Fibroblast of skin of left biceps (primary cell): Measurements from ENCODE around the gene CLPSL2.
A peak's percentile ranks its signal among the peaks of the same experiment; 100 is the strongest.
"Not testable (repeated sequence)": the region's sequence is repeated elsewhere in the genome, so short reads cannot be mapped to it uniquely, and the experiment has no call there.

Experiments used
- DNase-seq, 2 experiments: peaks; one replicate each; pipeline ENCODE4 v3.0.0-alpha.2; 2013; ENCODE audit warnings: low read depth in 2 of 2

CLPSL2 gene, protein sequence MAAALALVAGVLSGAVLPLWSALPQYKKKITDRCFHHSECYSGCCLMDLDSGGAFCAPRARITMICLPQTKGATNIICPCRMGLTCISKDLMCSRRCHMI

DNA sequence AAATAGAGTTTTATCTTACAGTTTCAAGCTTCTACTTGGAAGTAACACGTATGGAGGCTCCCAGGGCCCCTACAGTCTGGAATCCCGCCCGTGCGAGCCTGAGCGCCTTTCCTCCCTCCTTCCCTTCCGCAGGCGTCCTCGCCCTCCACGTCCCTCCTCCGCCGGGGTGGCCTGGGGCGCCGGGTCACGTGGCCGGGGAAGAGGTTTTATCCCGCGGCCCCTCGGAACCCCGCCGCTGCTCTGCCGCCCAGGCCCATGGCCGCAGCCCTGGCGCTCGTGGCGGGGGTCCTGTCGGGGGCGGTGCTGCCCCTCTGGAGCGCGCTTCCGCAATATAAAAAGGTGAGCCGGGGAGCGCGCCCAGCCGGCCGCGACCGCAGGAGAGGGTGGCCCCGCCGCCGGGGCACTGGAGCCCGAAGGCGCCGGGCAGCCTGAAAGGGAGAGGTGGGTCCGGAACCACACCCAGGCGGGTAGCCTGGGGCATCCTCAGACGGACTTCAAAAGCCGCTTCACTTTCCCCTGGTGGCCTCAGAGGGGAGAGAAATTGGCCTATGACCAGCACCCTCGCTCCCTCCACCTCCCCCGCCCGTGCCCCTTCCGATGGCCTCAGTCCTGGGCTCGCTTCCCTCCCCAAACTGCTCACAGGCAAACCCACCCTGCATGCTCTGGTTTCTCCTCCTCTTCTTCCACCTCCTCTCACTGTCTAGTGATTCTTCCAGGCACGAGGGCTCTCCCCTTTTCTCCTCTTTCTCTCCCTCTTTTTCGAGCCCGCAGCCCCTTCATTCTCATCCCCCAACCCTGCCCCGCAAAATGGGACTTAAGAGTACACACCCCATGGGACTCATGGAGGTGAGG is at the start of gene CLPSL2:
CLPSL2 (plus strand) TSS at position 235 of the 852 bp plus-strand sequence; CDS start at position 256, 21 bp downstream.
- DNase-seq = no peak

DNA sequence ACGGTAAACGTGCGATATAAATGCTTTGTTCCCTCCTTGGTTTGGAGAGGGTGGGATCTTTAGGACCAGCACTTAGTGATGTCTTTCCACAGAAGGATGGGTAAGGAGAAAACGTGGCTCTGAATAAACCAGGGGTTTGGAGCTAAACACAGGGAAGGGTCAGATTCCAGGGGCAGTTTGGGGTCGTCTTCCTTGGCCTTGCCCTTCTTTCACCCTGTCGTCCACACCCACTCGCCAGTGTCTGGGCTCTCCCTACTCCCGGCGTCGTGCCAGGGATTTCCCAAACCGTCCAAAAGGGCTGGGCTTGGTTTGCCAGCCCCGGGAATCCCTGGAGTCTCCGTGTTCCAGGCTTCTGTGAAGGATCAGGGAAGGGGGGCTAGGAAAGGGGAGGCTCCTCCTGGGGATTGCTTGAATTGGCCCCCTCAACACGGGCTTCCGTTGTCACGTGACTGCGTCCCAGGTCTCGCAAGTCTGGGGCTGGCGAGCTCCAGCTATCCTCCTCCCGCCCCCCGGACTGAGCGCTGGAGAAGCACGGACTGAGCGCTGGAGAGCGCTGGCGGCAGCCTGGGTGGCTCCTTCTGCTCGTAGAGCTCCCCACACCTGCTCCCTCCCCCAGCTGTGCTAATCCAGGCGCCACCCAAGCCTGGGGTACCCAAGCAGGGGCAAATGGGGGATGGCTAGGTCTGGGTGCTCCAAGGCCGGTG is 49.0 kb upstream of the CLPSL2 start:
- peak in 1 of 2 experiments; percentile 32 for DNase-seq

DNA sequence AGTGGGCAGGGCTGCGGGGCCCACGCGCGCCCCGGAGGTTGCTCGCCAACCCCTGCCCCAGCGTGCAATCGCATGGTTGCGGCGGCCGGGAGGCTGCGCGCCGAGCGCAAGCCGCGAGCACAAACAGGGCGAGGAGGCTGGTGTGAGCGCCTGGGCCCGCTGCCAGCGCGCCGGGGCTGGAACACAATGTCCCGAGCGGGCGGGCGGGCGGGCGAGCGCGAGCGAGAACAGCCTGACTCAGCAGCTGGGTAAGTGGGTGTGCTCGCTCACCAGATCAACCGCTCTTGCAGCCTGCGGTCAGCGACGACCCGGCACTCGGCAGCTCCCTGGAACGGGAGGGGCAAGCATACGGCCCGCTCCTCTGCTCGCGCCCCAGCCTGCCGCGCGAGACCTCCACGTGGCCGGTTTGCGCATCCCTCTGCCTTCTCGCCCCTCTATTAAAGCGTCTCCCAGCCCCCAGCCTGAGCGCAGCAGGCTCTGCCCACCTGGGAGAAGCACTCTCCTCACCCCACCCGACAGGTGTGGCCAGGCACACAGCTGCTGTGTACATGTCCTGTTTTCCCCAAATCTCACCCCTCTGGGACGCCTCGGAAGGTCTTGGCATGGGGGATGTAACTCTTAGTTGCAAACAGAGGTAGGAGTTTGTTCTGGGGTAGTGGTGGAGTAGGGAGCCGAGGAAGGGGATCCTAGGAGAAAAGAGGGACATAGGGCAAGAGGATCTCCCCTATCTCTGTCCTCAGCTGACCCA is 48.3 kb upstream of the CLPSL2 start:
- DNase-seq = peak; percentile 84 to 86

DNA sequence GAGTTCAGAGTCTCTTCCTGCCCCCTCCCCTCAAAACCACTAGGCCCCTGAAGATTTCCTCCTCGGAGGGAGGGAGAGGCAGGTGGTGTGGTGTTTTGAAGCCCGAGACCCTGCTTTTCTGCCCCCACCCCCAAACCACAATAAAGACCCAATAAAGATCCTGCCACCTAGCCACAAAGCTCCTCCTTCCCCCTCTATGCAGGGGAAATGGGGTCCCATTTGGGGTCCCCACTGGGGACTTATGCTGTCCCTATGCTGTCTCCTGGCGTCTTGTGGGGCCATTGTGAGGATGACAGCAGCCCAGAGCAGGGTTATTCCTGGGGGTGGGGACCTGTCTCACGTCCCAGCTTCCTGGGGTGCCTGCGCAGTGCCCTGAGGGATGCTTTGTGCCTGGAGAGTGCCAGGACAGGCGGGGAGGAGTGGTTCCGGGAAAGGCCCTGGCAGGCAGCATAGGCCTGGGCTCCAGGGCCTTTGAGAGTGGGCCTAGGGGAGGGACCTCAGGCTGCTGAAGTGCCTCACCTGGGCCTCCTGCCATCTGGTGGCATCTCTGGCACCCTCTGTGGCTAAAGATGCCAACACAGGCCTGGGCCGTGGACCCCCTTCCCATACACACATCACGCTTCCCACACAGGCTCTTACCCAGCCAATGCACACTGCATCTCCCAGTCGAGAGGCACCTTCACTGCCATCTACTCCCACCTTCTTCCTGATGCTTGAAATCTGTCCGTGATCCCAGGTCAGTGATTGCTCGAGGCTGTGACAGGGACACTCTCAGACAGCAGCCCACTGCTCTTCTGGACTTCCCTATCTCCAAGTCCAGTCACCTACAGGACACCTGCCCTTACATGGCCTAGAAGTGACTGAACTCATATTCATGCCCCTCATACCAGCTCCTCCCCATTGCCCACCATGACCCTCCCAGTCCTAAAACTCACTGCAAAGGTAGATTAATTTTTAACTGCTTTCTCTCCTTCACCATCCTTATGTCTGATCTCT is 47.4 kb upstream of the CLPSL2 start:
- no peak for DNase-seq

DNA sequence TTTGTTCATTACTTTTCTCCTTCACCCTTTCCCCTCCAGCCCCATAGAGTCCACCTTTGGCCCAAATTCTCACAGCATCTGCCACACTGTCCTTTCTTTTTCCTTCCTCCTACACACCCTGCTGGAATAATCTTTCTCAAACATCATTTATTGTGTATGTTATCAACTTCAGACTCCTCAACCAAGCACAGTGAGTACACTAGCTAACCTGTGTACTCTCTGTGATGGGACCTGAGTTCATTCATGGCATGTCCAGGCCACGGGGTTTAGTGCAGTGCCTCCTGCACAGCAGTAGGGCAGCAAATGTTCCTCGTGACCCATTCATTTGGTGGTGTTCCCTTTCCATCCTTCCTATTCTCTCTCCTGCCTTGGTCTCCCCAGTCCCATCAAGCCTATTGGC is 46.7 kb upstream of the CLPSL2 start:
- no peak for DNase-seq

DNA sequence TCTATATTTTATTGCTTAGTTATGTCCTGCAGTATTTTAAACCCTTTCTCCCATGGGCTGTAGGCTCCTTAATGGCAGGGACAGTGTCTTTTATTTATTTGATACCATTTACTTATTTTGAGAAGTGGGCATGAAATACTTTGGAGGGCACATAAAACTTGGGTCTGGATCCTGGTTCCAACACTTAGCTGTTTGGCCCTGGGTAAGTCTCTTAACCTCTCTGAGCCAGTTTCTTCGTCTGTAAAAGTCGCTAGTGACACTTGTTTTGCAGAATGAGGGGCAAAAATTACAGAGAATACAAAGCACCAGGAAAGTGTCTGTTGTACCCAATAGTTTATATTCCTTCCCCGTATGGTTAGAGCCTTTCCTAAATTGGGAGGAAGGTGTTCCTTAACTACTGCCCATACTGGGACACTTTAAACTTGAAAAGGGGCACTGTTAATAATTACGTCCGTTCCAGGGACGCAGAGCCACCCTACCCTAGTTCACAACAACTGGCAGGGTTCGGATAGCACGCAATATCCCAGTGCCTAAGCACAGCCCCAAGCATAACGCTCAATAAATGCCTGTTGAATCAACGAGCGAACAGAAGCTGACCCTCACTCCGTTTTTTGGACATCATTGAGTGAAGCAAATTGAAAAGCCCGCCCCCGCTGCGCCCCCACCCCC is 45.5 kb upstream of the CLPSL2 start:
- DNase-seq = no peak

DNA sequence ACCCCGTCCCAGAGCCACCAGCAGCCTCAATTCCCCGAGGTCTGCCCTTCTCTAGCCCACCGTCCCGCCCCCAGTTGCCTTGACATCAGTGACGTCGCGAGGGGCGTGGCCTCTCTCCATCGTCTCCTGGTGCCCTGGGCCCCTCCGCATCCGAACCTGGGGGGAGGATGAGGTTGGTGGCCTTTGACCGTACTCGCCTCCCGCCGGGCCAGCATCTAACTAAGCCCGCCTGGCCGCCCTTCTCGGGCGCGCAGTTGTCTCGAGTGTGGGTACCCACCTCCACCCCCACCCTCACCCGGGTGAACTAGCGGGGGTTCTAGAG is 45.0 kb upstream of the CLPSL2 start:
- peak in 1 of 2 experiments; percentile 53 for DNase-seq

DNA sequence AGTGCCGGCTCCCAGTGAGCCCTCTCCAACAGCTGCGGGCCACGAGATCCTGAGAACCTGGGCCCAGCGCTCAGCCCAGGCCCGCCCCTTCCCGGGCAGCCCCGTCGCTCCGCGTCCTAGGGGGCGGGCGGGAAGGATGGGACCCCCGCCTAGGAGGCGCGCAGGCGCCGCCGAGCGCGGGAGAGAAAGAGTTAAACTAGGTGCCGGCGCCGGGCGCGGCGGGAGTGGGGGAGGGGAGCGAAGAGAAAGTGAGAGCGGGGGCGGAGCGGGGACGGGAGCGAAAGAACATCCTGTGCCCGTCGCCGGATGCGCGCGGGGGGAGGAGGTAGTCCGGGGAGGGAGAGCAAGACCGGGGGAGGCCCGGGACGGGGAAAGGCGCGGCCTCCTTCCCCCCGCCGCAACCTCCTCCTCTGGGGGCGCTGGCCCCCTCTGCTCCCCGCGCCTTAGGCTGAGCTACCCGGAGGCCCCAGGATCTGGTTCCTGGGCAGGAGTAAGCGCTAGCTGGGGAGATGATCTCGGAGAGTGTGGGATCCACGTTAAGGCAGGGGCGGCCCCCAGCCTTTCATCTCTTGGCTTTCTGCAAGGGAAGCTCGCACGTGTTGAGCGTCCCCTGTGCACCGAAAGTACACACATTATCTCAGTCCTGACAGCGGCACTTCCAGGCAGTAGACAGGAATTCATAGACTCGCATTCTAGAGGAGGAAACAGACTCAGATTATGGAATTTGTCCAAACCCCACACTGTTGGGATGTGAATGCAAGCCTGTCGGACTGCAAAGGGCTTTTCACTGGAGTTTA is 44.5 kb upstream of the CLPSL2 start:
- DNase-seq = peak; percentile 81 to 82

DNA sequence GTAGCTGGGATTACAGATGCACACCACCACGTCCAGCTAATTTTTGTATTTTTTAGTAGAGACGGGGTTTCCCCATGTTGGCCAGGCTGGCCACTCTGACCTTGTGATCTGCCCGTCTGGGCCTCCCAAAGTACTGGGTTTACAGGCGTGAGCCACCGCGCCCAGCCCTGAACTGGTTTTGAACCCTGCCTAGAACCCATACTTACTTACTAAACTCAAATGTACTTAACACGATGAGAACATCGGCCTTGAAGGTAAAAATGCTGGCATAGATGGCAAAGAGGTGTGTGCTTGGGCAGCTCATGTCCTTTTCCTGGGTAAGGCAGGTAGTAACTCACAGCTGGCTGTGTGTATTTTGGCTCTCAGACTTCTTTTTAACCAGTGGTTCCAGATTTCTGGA is 42.8 kb upstream of the CLPSL2 start:
- no peak for DNase-seq

DNA sequence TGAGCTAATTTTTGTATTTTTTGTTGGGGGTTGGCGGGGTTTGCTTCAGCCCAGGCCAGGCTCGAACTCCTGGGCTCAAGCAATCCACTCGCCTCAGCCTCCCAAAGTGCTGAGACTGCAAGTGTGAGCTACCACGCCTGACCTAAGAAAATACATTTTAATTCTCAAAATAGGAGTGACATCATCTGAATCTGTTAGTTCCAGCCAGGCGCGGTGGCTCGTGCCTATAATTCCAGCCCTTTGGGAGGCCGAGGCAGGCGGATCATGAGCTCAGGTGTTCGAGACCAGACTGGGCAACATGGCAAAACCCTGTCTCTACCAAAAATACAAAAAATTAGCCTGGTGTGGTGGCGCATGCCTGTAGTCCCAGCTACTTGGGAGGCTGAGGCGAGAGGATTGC is 42.1 kb upstream of the CLPSL2 start:
- DNase-seq = not testable (repeated sequence)

DNA sequence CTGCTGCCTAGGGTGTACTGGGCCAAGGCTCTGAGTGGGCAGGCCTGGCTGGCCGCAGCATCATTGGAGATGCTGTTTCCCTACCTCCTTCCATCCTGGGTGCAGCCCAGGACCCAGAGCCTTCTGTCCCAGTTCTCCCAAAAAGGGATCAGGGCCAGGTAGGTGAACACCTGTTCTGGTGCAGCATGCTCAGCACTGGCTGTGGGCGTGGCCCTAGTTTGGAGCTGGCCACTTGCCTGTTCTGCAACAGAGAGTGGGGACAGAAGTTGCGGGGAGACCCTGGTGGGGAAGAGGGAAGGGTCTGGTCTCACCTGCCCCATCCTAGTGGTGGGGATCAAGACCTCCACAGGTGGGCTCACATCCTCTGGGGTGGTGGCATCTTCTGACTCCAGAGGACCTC is 40.9 kb upstream of the CLPSL2 start:
- no peak for DNase-seq

DNA sequence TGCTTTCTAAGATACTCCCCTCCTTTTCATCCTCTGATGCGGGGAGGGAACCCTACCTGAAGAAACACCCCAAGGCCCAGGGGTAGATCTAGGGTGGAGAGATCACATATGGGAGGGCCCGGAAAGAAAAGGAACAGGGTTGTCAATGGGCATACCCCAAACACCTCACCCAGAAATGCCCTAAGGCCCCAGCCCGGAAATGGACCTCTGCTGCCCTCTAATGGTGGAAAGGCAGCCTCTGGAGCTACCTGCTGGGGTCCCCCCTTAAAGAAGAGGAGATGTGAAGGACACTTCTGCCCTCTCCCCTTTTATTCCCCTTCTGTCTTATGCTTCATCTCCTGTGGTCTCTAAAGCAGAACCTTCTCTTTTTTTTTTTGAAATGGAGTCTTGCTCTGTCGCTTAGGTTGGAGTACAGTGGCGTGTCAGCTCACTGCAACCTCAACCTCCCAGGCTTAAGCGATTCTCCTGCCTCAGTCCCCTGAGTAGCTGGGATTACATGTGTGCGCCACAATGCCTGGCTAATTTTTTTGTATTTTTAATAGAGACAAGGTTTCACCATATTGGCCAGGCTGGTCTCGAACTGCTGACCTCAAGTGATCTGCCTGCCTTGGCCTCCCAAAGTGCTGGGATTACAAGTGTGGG is 40.0 kb upstream of the CLPSL2 start:
- no peak for DNase-seq

DNA sequence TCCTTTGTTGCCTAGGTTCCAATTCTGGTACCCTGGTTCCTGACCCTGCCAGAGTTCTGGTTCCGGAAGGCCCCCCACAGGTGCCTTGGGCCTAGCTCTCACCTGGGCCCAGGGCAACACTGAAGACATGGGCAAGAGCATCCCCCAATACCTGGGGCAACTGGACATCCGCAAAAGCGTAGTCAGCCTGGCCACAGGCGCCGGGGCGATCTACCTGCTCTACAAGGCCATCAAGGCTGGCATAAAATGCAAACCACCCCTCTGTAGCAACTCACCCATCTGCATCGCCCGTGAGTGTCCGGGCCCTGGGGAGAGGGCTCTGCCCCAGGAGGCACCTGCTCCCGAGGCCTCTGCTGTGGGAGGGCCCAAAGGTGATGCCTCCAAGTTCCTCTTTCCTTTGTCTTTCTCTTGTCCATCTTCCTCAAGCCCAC is 39.4 kb upstream of the CLPSL2 start, which contains the start of gene ARMC12:
ARMC12 (plus strand) TSS at position 51 of the 431 bp plus-strand sequence; CDS start at position 128, 77 bp downstream.
- no peak for DNase-seq

DNA sequence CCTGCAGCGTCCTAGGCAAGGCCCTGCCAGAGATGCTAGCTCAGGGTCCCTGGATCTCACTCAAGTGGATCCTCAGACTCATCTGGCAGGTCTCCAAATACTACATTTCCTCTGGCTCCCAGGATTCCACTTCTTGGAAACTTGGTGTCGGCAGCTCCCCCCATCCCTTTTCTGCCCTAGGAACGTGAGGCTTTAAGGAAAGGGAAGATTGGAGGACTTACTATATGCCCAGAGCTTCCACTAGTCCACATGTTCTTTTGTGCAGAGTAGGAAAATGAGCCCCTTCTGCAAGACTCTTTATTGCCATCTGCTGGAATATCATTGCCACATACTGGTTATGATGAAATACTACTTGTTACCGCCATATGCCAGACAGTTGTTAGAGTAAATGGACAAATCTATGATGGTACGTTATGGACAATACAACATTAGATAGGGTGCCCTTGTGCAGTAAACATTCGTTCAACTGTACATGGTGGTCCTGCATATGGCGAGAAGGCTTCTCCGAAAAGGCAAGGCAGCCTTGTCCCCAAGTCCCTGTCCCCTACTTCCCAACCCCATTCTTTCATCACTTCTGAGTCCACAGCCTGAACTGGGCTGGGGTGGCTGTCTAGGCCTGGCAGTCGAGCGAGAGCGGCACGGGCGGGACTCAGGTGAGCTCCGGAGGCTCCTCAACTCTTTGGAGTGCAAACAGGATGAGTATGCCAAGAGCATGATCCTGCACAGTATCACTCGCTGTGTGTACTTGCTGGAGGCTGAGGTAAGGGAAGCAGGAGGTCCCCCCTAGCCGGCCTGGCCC is 38.8 kb upstream of the CLPSL2 start:
- peak; percentile 54 to 61 for DNase-seq

DNA sequence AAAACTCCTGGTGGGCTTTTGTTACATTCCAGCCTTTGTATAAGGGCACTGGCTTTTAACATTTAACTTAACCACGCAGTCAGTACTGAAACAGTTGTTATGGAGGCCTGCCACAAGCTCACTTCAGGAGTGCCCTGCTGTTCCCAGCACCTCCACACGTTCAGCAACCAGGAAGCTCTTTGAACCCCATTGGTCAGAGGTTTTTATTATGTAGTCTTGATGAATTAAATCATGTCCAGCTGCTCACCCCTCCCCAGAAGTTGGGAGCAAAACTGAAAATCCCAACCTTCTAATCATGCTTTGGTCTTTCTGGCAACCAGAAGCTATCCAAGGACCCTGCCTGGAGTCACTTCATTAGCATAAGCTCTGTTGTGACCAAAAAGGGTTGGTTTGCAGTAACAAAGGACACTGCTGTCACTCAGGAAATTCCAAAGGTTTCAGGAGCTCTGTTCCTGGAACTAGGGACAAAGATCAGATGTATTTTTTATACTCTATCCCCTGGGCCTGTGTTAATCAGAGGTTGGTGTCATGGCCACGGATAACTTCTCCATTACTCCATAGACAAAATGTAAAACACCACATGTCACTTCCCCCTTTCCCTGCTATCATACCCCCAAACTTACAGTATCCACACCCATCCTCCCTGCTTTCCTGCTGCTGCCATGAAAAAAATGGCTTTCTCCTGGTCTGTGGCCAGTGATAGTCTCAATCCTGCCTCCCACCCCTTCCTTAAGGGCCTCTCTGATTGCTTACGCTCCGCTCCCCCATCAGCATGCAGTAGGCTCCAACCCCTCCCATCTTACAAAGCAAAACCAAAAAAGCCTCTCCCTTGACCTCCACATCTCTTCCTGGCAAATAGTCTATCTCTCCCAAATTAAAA is 36.5 kb upstream of the CLPSL2 start:
- DNase-seq = no peak

DNA sequence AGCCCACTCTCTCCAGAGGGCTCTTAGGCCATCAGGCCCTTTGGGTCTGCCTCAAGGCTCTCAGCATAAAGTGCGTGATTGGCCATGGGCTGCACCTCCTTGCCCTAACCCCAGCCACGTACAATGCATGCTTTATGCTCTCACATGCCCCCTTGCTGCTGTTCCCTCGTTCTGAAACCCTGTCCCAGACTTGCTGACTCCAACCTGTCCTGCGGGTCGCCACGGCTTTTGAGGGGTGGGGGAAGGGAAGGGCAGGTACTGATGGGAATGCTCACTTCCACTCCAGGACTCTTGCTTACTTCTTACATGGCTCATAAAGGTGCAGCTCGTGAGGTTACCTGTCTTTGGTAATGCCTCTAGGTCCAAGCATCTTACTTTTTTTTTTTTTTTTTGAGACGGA is 33.6 kb upstream of the CLPSL2 start:
- no peak for DNase-seq

DNA sequence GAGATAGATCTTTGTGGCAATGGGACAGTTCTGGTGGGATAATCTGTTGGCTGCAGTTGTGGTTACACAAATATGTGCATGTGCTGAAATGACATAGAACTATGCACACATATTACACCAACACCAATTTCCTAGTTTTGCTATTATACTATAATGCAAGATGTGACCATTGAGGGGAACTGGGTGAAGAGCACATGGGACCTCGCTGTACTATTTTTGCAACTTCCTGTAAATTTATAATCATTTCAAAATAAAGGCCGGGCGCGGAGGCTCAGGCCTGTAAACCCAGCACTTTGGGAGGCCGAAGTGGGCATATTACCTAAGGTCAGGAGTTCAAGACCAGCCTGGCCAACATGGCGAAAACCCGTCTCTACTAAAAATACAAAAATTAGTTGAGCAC is 30.9 kb upstream of the CLPSL2 start:
- DNase-seq = no peak
